ENCODE measurements around the gene GPRIN2. TPM values are rescaled to one million over a fixed set of nuclear protein-coding genes. Genes with fewer than 3 reads are reported as not detected.
"Not testable (repeated sequence)": the region's sequence is repeated elsewhere in the genome, so short reads cannot be mapped to it uniquely, and the experiment has no call there.

The GPRIN2 gene
- total RNA-seq: not detected

DNA sequence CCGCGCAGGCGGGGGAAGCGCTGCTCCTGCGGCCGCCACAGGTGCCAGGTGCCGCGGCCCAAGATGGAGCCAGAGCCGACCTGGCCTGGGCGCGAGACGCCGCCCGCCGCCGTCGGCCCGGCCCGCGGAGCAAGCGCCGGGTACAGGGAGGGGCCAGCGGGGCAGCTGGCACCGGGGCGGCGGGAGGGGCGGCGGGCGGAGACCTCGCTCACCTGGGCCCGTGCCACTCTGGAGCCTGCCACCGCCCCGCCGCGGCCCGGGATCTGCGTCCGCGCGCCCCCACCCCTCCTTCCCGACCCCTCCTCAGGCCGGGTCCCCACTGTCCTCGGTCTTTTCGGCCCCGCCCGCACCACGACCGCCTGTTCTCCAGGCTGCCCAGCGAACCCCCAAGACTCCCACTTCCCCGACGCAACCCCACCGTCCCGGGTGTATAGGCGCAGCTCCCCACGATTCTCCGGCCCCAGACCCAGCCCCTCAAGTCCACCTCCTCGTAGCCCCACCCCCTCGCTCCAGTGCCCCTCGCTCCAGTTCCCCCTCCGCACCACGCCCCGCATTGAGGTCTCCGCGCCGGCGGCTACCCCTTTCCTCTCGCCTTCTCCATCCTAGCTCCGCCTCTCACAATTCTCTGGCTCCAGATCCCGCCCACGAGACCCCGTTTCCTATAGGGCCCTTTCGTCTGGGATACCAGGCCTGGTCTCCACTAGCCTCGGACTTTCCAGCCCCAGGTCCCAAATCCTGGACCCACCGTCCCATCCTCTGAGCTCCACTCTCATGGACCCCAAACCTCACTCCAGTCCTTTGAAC, at the start of gene GPRIN2:
GPRIN2 (minus strand) TSS at position 144 of the 804 bp plus-strand sequence. CDS start 5,922 bp downstream, outside the sequence.
- ATAC-seq (peak; percentile 36), DNase-seq (peak; percentile 18)
- Mint-ChIP-seq H3K4me1 (ENCODE audit: low read depth) (peaks cover 3% of the 10 kb centered on the region), H3K36me3 (ENCODE audit: low read depth) (no peaks in the 10 kb centered on the region), H3K27ac (no peak within 1 kb of the TSS), H3K4me3 (no peak within 1 kb of the TSS), H3K27me3 (ENCODE audit: low read depth) (peaks cover 24% of the 10 kb centered on the region), H3K9me3 (ENCODE audit: insufficient read depth) (no peaks in the 10 kb centered on the region)
- ChIA-PET CTCF (no interaction called here), POLR2A (no interaction called here)

DNA sequence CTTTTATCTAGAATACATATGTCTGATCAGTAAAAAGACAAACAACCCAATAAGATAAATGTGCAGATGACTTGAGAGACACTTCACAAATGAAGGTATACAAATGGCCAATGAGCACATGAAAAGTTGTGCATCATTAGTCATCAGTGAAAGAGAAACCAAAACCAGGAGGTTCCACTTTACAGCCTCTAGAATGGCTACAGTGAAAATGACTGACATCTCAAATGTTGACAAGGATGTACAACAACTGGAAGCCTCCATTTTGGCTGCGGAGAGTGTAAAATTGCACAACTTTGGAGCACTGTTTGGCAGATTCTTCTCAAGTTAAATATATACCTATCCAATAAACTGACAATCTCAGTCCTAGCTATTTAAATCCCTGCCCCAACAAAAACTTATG, 44.1 kb upstream of the GPRIN2 start:
- H3K4me3 Mint-ChIP-seq; H3K27me3 Mint-ChIP-seq (ENCODE audit: low read depth); H3K36me3 Mint-ChIP-seq (ENCODE audit: low read depth); CTCF ChIA-PET; H3K4me1 Mint-ChIP-seq (ENCODE audit: low read depth); H3K27ac Mint-ChIP-seq; H3K9me3 Mint-ChIP-seq (ENCODE audit: insufficient read depth); POLR2A ChIA-PET: not testable (repeated sequence)
- DNase-seq (peak; percentile 25), ATAC-seq (peak; percentile 58)

- CTCF ChIA-PET; H3K4me1 Mint-ChIP-seq (ENCODE audit: low read depth); H3K36me3 Mint-ChIP-seq (ENCODE audit: low read depth); H3K27me3 Mint-ChIP-seq (ENCODE audit: low read depth); H3K9me3 Mint-ChIP-seq (ENCODE audit: insufficient read depth); H3K27ac Mint-ChIP-seq; POLR2A ChIA-PET: not testable (repeated sequence)
- ATAC-seq (peak; percentile 82), DNase-seq (peak; percentile 23)
- peak overlapping the region; percentile 39 for H3K4me3 Mint-ChIP-seq
Observed at GRCh38 chr10:46597616-46598246, 41.3 kb upstream of the GPRIN2 start.

- H3K9me3 Mint-ChIP-seq (ENCODE audit: insufficient read depth); H3K4me3 Mint-ChIP-seq; H3K27ac Mint-ChIP-seq; POLR2A ChIA-PET; DNase-seq; H3K4me1 Mint-ChIP-seq (ENCODE audit: low read depth); H3K27me3 Mint-ChIP-seq (ENCODE audit: low read depth); CTCF ChIA-PET; H3K36me3 Mint-ChIP-seq (ENCODE audit: low read depth): not testable (repeated sequence)
- peak; percentile 4 for ATAC-seq
Observed at GRCh38 chr10:46596570-46596969, 40.1 kb upstream of the GPRIN2 start.

DNA sequence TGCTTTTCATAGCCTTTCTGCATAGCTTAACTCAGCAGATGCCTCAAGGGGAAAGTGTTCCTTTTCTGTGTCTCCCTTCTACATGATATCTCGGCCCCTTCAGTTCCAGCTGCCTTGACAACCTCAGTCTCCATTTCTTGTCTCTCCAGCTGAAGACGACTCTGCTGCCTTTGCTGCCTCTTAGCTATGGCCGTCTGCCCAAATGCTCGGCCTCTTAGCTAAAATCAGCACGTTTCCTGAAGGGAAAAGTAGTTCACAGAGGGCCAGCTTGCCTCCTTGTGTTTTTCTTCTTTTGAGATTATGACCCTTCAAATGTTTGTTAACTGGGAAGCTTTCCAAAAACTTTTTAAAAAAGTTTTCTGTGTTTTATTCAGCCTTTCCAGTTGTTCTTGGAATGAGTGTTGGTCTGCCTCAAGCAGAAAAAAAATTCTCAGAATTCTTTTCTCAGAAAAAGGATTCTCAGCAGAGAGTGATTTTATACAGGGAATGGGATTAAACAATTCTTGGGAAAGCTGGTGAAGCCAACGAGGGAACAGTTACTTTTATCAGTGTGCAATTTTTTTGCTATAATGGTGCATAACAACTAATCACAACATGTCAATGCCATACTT, 38.1 kb upstream of the GPRIN2 start:
- DNase-seq; POLR2A ChIA-PET; ATAC-seq; CTCF ChIA-PET; H3K27ac Mint-ChIP-seq; H3K36me3 Mint-ChIP-seq (ENCODE audit: low read depth); H3K4me1 Mint-ChIP-seq (ENCODE audit: low read depth); H3K27me3 Mint-ChIP-seq (ENCODE audit: low read depth); H3K4me3 Mint-ChIP-seq; H3K9me3 Mint-ChIP-seq (ENCODE audit: insufficient read depth): not testable (repeated sequence)

GRCh38 chr10:46593307-46593706, 36.8 kb upstream of the GPRIN2 start:
- H3K36me3 Mint-ChIP-seq (ENCODE audit: low read depth); H3K9me3 Mint-ChIP-seq (ENCODE audit: insufficient read depth); H3K4me3 Mint-ChIP-seq; H3K27me3 Mint-ChIP-seq (ENCODE audit: low read depth); ATAC-seq; H3K4me1 Mint-ChIP-seq (ENCODE audit: low read depth); POLR2A ChIA-PET; H3K27ac Mint-ChIP-seq; CTCF ChIA-PET; DNase-seq: not testable (repeated sequence)

DNA sequence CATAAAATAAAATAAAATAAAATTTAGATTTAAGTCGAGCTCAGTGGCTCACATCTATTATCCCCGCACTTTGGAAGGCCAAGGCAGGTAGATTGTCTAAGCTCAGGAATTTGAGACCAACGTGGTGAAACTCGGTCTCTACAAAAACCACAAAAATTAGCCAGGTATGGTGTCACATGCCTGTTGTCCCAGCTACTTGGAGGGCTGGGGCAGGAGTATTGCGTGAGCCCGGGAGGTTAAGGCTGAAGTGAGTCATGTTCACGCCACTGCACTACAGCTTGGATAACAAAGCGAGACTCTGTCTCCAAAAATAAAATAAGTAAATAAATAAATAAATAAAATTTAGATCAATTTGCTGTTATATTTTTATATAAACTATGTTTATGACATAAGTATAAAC, 34.6 kb upstream of the GPRIN2 start:
- H3K36me3 Mint-ChIP-seq (ENCODE audit: low read depth); H3K4me3 Mint-ChIP-seq; H3K4me1 Mint-ChIP-seq (ENCODE audit: low read depth); H3K27ac Mint-ChIP-seq; CTCF ChIA-PET; H3K9me3 Mint-ChIP-seq (ENCODE audit: insufficient read depth); ATAC-seq; POLR2A ChIA-PET; H3K27me3 Mint-ChIP-seq (ENCODE audit: low read depth); DNase-seq: not testable (repeated sequence)

- H3K36me3 Mint-ChIP-seq (ENCODE audit: low read depth); H3K27me3 Mint-ChIP-seq (ENCODE audit: low read depth); ATAC-seq; CTCF ChIA-PET; H3K4me1 Mint-ChIP-seq (ENCODE audit: low read depth); DNase-seq; POLR2A ChIA-PET; H3K9me3 Mint-ChIP-seq (ENCODE audit: insufficient read depth); H3K4me3 Mint-ChIP-seq; H3K27ac Mint-ChIP-seq: not testable (repeated sequence)
Observed at GRCh38 chr10:46589589-46589988, 33.1 kb upstream of the GPRIN2 start.

- H3K9me3 Mint-ChIP-seq (ENCODE audit: insufficient read depth); H3K4me1 Mint-ChIP-seq (ENCODE audit: low read depth); POLR2A ChIA-PET; CTCF ChIA-PET; H3K4me3 Mint-ChIP-seq; H3K27ac Mint-ChIP-seq; DNase-seq; H3K36me3 Mint-ChIP-seq (ENCODE audit: low read depth); H3K27me3 Mint-ChIP-seq (ENCODE audit: low read depth): not testable (repeated sequence)
- ATAC-seq: peak; percentile 78
Observed at GRCh38 chr10:46588221-46588620, 31.8 kb upstream of the GPRIN2 start.

DNA sequence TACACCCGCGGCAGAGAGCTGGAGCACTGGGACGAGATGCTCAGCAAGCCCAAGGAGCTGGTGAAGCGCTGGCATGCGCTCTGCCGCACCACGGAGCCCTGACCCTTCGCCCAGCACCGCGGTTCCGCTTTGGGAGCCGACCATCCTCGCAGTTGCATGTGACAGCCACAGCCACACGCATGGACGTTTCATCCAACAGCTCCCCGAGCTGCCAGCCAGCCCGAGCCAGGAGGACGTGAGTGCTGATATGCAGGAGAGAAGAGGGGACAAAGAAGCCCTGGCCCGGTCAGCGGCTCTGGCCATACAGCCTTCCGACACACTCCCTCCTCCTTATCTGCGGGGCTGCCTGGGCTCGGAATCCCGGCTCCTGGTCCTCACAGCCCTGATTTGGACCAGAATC, 31.1 kb upstream of the GPRIN2 start:
- POLR2A ChIA-PET; H3K36me3 Mint-ChIP-seq (ENCODE audit: low read depth); CTCF ChIA-PET; H3K9me3 Mint-ChIP-seq (ENCODE audit: insufficient read depth); H3K4me3 Mint-ChIP-seq; H3K27ac Mint-ChIP-seq; ATAC-seq; H3K4me1 Mint-ChIP-seq (ENCODE audit: low read depth); H3K27me3 Mint-ChIP-seq (ENCODE audit: low read depth); DNase-seq: not testable (repeated sequence)

GRCh38 chr10:46585246-46585645, 28.8 kb upstream of the GPRIN2 start:
- H3K27me3 Mint-ChIP-seq (ENCODE audit: low read depth): not testable (repeated sequence)

GRCh38 chr10:46584196-46584595, 27.7 kb upstream of the GPRIN2 start:
- CTCF ChIA-PET; H3K36me3 Mint-ChIP-seq (ENCODE audit: low read depth); H3K4me1 Mint-ChIP-seq (ENCODE audit: low read depth); H3K27me3 Mint-ChIP-seq (ENCODE audit: low read depth); H3K9me3 Mint-ChIP-seq (ENCODE audit: insufficient read depth); POLR2A ChIA-PET; H3K4me3 Mint-ChIP-seq; H3K27ac Mint-ChIP-seq; DNase-seq; ATAC-seq: not testable (repeated sequence)

More at GRCh38 chr10:46585246-46585645, 28.8 kb upstream of the GPRIN2 start:
- CTCF ChIA-PET; ATAC-seq; H3K4me3 Mint-ChIP-seq; H3K27ac Mint-ChIP-seq; H3K4me1 Mint-ChIP-seq (ENCODE audit: low read depth); H3K36me3 Mint-ChIP-seq (ENCODE audit: low read depth); DNase-seq; H3K9me3 Mint-ChIP-seq (ENCODE audit: insufficient read depth); POLR2A ChIA-PET: not testable (repeated sequence)
